ENCODE measurements around the gene CALHM1. TPM values are rescaled to one million over a fixed set of nuclear protein-coding genes. Genes with fewer than 3 reads are reported as not detected.

The CALHM1 gene
- total and polyA plus RNA-seq, 2 of the 13 experiments (the other 11 are each of a cell fraction or from before 2014, with no cell fraction given): 0.04 TPM; not detected in 1

- no peak for TF ChIP-seq ATRX (CRISPR knock-in tag; IDR thresholded peaks at IDR 0.05; ENCODE audit: borderline replicate concordance)
- 0 out of 2 replicates have a peak, but pooled peaks have one; percentile 42 for TF ChIP-seq ZNF768 (CRISPR knock-in tag; IDR thresholded peaks at IDR 0.05)
- 0 out of 2 replicates have a peak, but pooled peaks have one; percentile 29 for TF ChIP-seq ZNF710 (CRISPR knock-in tag; IDR thresholded peaks at IDR 0.05; ENCODE audit: borderline replicate concordance)
- TF ChIP-seq ZNF766 (CRISPR knock-in tag; IDR thresholded peaks at IDR 0.05; ENCODE audit: borderline replicate concordance): no peak
- TF ChIP-seq PATZ1 (CRISPR knock-in tag; IDR thresholded peaks at IDR 0.05): no peak
- TF ChIP-seq MYC (CRISPR knock-in tag; IDR thresholded peaks at IDR 0.05; ENCODE audit: borderline replicate concordance): 0 out of 2 replicates have a peak, but pooled peaks have one; percentile 18
- TF ChIP-seq ATF7-NPFF (CRISPR knock-in tag; IDR thresholded peaks at IDR 0.05; ENCODE audit: low read depth): no peak
- TF ChIP-seq MIER2 (CRISPR knock-in tag; IDR thresholded peaks at IDR 0.05): no peak
- TF ChIP-seq ZNF607 (CRISPR knock-in tag; IDR thresholded peaks at IDR 0.05; ENCODE audit: borderline replicate concordance): no peak
- no peak for TF ChIP-seq KLF6 (CRISPR knock-in tag; IDR thresholded peaks at IDR 0.05)
- TF ChIP-seq KIAA2018 (CRISPR knock-in tag; IDR thresholded peaks at IDR 0.05; ENCODE audit: borderline replicate concordance): no peak
- no peak for TF ChIP-seq NPAS2 (CRISPR knock-in tag; IDR thresholded peaks at IDR 0.05; ENCODE audit: borderline replicate concordance)
- TF ChIP-seq ZXDC (CRISPR knock-in tag; IDR thresholded peaks at IDR 0.05): no peak
Measured at GRCh38 chr10:103452506-103453230, 6.0 kb downstream of the CALHM1 start (continued).

Data from HepG2 (cell line).